T-helper 1 cell (primary cell): ENCODE data around the gene BNIP5.

Source experiments
- DNase-seq, 5 donors: peaks; one replicate each; pipeline ENCODE4 v3.0.0-alpha.2; 2012 to 2020

BNIP5 gene

GRCh38 chr6:36320475-36320874 lies 16.2 kb downstream of the BNIP5 start:
- DNase-seq: no peak

- no peak for DNase-seq
These were observed 16.9 kb downstream of the BNIP5 start for GRCh38 chr6:36319821-36320220.

- DNase-seq: no peak
These were observed 17.3 kb downstream of the BNIP5 start for GRCh38 chr6:36319436-36319762.

- no peak for DNase-seq
These were observed 17.8 kb downstream of the BNIP5 start for GRCh38 chr6:36318690-36319435.

GRCh38 chr6:36317623-36318022 lies 19.1 kb downstream of the BNIP5 start:
- no peak for DNase-seq

GRCh38 chr6:36315921-36316320 lies 20.8 kb downstream of the BNIP5 start:
- no peak for DNase-seq

GRCh38 chr6:36314221-36315014 lies 22.3 kb downstream of the BNIP5 start:
- DNase-seq: no peak

- DNase-seq: no peak
These were observed 23.1 kb downstream of the BNIP5 start for GRCh38 chr6:36313649-36313936.

- no peak for DNase-seq
These were observed 23.6 kb downstream of the BNIP5 start for GRCh38 chr6:36312854-36313648.

- DNase-seq: no peak
These were observed 26.8 kb downstream of the BNIP5 start for GRCh38 chr6:36309900-36310299.

GRCh38 chr6:36309203-36309602 lies 27.5 kb downstream of the BNIP5 start:
- no peak for DNase-seq

GRCh38 chr6:36308514-36308913 lies 28.2 kb downstream of the BNIP5 start:
- DNase-seq: no peak

- no peak for DNase-seq
These were observed 30.3 kb downstream of the BNIP5 start for GRCh38 chr6:36306375-36306774.

- no peak for DNase-seq
These were observed 30.8 kb downstream of the BNIP5 start for GRCh38 chr6:36305885-36306284.

GRCh38 chr6:36302227-36302976 lies 34.3 kb downstream of the BNIP5 start:
- DNase-seq: peak; percentile 70 to 95 (median 88)

GRCh38 chr6:36301781-36302180 lies 34.9 kb downstream of the BNIP5 start:
- DNase-seq: no peak

GRCh38 chr6:36301085-36301658 lies 35.5 kb downstream of the BNIP5 start:
- DNase-seq: no peak

- DNase-seq: no peak
These were observed 38.7 kb downstream of the BNIP5 start for GRCh38 chr6:36298027-36298426.

GRCh38 chr6:36297511-36297910 lies 39.2 kb downstream of the BNIP5 start:
- DNase-seq: no peak

GRCh38 chr6:36297051-36297450 lies 39.6 kb downstream of the BNIP5 start:
- no peak for DNase-seq

- DNase-seq: no peak
These were observed 40.4 kb downstream of the BNIP5 start for GRCh38 chr6:36296240-36296639.

- no peak for DNase-seq
These were observed 44.5 kb downstream of the BNIP5 start for GRCh38 chr6:36292170-36292569.
